GM23338 (cell line): ENCODE data around the gene CYRIA. TPM values are rescaled to one million over a fixed set of nuclear protein-coding genes. Genes with fewer than 3 reads are reported as not detected.

Source experiments
- ATAC-seq: fragments of 200-7000 bp; cut with Tn5 transposase; 3 replicates; pipeline ENCODE4 v1.9.1; 2020
- DNase-seq: peaks from one replicate; pipeline ENCODE4 v3.0.0-alpha.2; 2015; ENCODE audit warnings: low spot score
- H2AFZ ChIP-seq: fragments of 200-600 bp; sonication (generic); 2 replicates; pipeline ENCODE4 v1.8.0; 2016; ENCODE audit warnings: antibody characterized with exemption, mild to moderate bottlenecking, moderate library complexity
- H3F3A ChIP-seq: fragments of 200-600 bp; sonication (generic); replicated peaks from 2 replicates; pipeline ENCODE4 v1.8.0; 2017; ENCODE audit warnings: antibody characterized with exemption, mixed run types, low read depth
- H3K27ac ChIP-seq: fragments of 200-600 bp; sonication (generic); 2 replicates; pipeline ENCODE4 v1.6.1; 2016; ENCODE audit warnings: low read depth
- H3K27me3 ChIP-seq: fragments of 200-600 bp; sonication (generic); 2 replicates; pipeline ENCODE4 v1.8.0; 2016; ENCODE audit warnings: mild to moderate bottlenecking, mixed run types, moderate library complexity; ENCODE audit not compliant: insufficient read depth
- H3K36me3 ChIP-seq: fragments of 200-600 bp; sonication (generic); 2 replicates; pipeline ENCODE4 v1.8.0; 2016; ENCODE audit warnings: mild to moderate bottlenecking; ENCODE audit not compliant: insufficient read depth
- H3K4me1 ChIP-seq: fragments of 200-600 bp; sonication (generic); 2 replicates; pipeline ENCODE4 v1.8.0; 2016; ENCODE audit warnings: mild to moderate bottlenecking, moderate library complexity; ENCODE audit not compliant: insufficient read depth
- H3K4me2 ChIP-seq: fragments of 200-600 bp; sonication (generic); 2 replicates; pipeline ENCODE4 v1.7.1; 2017; ENCODE audit warnings: mixed run types
- H3K4me3 ChIP-seq: fragments of 200-600 bp; sonication (generic); 2 replicates; pipeline ENCODE4 v1.6.1; 2016; ENCODE audit warnings: mixed run types
- H3K79me2 ChIP-seq: fragments of 200-600 bp; sonication (generic); replicated peaks from 2 replicates; pipeline ENCODE4 v1.8.0; 2017; ENCODE audit warnings: mild to moderate bottlenecking; ENCODE audit not compliant: insufficient read depth
- H3K9me2 ChIP-seq: fragments of 200-600 bp; sonication (generic); 2 replicates; pipeline ENCODE4 v1.8.0; 2017; ENCODE audit not compliant: insufficient read depth
- H4K20me1 ChIP-seq: fragments of 200-600 bp; sonication (generic); replicated peaks from 2 replicates; pipeline ENCODE4 v1.8.0; 2017; ENCODE audit warnings: mild to moderate bottlenecking; ENCODE audit not compliant: insufficient read depth
- H3K27ac Mint-ChIP-seq: 2 replicates; pipeline ENCODE4 v1.8.0; 2020; ENCODE audit warnings: inconsistent platforms, mild to moderate bottlenecking, moderate library complexity, mixed read lengths
- H3K27me3 Mint-ChIP-seq: 3 replicates; pipeline ENCODE4 v1.8.0; 2022; ENCODE audit warnings: low read depth, mild to moderate bottlenecking, moderate library complexity, mixed read lengths, inconsistent platforms; ENCODE audit not compliant: insufficient read depth, poor library complexity
- H3K36me3 Mint-ChIP-seq: 3 replicates; pipeline ENCODE4 v1.8.0; 2021; ENCODE audit warnings: low read depth, mild to moderate bottlenecking, inconsistent platforms, moderate library complexity, mixed read lengths
- H3K4me1 Mint-ChIP-seq: 3 replicates; pipeline ENCODE4 v1.8.0; 2020; ENCODE audit warnings: mild to moderate bottlenecking, inconsistent platforms, mixed read lengths
- H3K4me3 Mint-ChIP-seq: 3 replicates; pipeline ENCODE4 v1.8.0; 2021; ENCODE audit warnings: moderate library complexity, mild to moderate bottlenecking, inconsistent platforms, mixed read lengths
- H3K9me3 Mint-ChIP-seq: 3 replicates; pipeline ENCODE4 v1.8.0; 2020; ENCODE audit warnings: moderate library complexity, mild to moderate bottlenecking, inconsistent platforms, mixed read lengths
- ETS1 ChIP-seq: IDR thresholded peaks from 2 replicates; pipeline ENCODE4 v1.6.1; 2016; ENCODE audit warnings: antibody characterized with exemption
- EZH2 ChIP-seq: fragments of 200-600 bp; sonication (generic); IDR thresholded peaks from one replicate; pipeline ENCODE4 v1.8.0; 2017; ENCODE audit warnings: antibody characterized with exemption, mild to moderate bottlenecking, low read depth; ENCODE audit not compliant: unreplicated experiment
- NANOG ChIP-seq: IDR thresholded peaks from 2 replicates; pipeline ENCODE4 v1.6.1; 2016; ENCODE audit warnings: antibody characterized with exemption, borderline replicate concordance
- REST ChIP-seq: IDR thresholded peaks from one replicate; pipeline ENCODE4 v1.6.1; 2018; ENCODE audit warnings: antibody characterized with exemption; ENCODE audit not compliant: unreplicated experiment
- STAT1 ChIP-seq: IDR thresholded peaks from one replicate; pipeline ENCODE4 v1.6.1; 2016; ENCODE audit warnings: antibody characterized with exemption; ENCODE audit not compliant: unreplicated experiment
- ZNF114 ChIP-seq: fragments of 250-450 bp; sonication (Bioruptor Pico); IDR thresholded peaks from 2 replicates; pipeline ENCODE4 v1.5.0; 2020; ENCODE audit warnings: mild to moderate bottlenecking, moderate library complexity
- ZNF331 ChIP-seq: fragments of 250-450 bp; sonication (Bioruptor Pico); IDR thresholded peaks from 2 replicates; pipeline ENCODE4 v1.5.0; 2020; ENCODE audit warnings: low read depth, mild to moderate bottlenecking, moderate library complexity
- ZNF462 ChIP-seq: fragments of 250-450 bp; sonication (Bioruptor Pico); IDR thresholded peaks from 2 replicates; pipeline ENCODE4 v1.5.0; 2020; ENCODE audit warnings: mild to moderate bottlenecking, moderate library complexity
- polyA plus RNA-seq: library from polyadenylated mRNA; unstranded; fragments of >200 nt; fragmentation: Nextera tagmentation; extraction: Ambion mirVana; gene quantifications from 2 replicates; pipeline ENCODE4 v1.2.1, GENCODE V29; 2016
- total RNA-seq: library from RNA; depleted of rRNA; stranded (reverse); fragments of >200 nt; shearing (Covaris generic); gene quantifications from 2 replicates; pipeline ENCODE4 v1.2.3, GENCODE V29; 2014

CYRIA gene
- total and polyA plus RNA-seq, 2 experiments from 2014 or later: 3.0 to 5.3 TPM

GRCh38 chr2:16657671-16658070 lies 8.0 kb downstream of the CYRIA start (continued):
- no peak for TF ChIP-seq EZH2
- TF ChIP-seq ZNF331 (CRISPR knock-in tag): no peak
- TF ChIP-seq ETS1: no peak

- DNase-seq: no peak
- H3K27ac Mint-ChIP-seq: no peak overlapping the region
Measured at GRCh38 chr2:16656784-16657391, 8.7 kb downstream of the CYRIA start.

GRCh38 chr2:16655905-16656642 lies 9.6 kb downstream of the CYRIA start:
- Mint-ChIP-seq H3K4me1 (peaks cover 25% of the 10 kb centered on the region), H3K27ac (no peak overlapping the region), H3K27me3 (peaks cover 3% of the 10 kb centered on the region), H3K4me3 (no peak overlapping the region), H3K9me3 (no peaks in the 10 kb centered on the region), H3K36me3 (no peaks in the 10 kb centered on the region)
- H3K27ac ChIP-seq: no peak overlapping the region
- no peak overlapping the region for H2AFZ ChIP-seq
- H3K4me2 ChIP-seq: no peak overlapping the region
- H3K4me3 ChIP-seq: no peak overlapping the region
- H3K4me1 ChIP-seq: peaks cover 7% of the 10 kb centered on the region
- ATAC-seq: no peak
- DNase-seq: no peak
- H3K9me2 ChIP-seq: no peaks in the 10 kb centered on the region
- no peaks in the 10 kb centered on the region for H3K27me3 ChIP-seq
- H3K79me2 ChIP-seq: no peaks in the 10 kb centered on the region
- H4K20me1 ChIP-seq: no peaks in the 10 kb centered on the region
- no peaks in the 10 kb centered on the region for H3F3A ChIP-seq
- no peaks in the 10 kb centered on the region for H3K36me3 ChIP-seq
- no peak for TF ChIP-seq REST
- TF ChIP-seq NANOG: no peak
- no peak for TF ChIP-seq ZNF462

More at GRCh38 chr2:16656784-16657391, 8.7 kb downstream of the CYRIA start:
- no peak overlapping the region for H3K4me3 ChIP-seq
- no peak overlapping the region for H2AFZ ChIP-seq
- H3K4me3 Mint-ChIP-seq: no peak overlapping the region
- peaks cover 3% of the 10 kb centered on the region for H3K27me3 Mint-ChIP-seq
- H3K4me1 Mint-ChIP-seq: peaks cover 25% of the 10 kb centered on the region
- no peaks in the 10 kb centered on the region for H3K36me3 ChIP-seq
- TF ChIP-seq ZNF114 (CRISPR knock-in tag) (no peak), STAT1 (no peak), NANOG (no peak), EZH2 (no peak)
- no peaks in the 10 kb centered on the region for H3K27me3 ChIP-seq
- no peaks in the 10 kb centered on the region for H3F3A ChIP-seq
- peaks cover 7% of the 10 kb centered on the region for H3K4me1 ChIP-seq
- no peak overlapping the region for H3K4me2 ChIP-seq
- peak; percentile 40; the same call in 1 of the 3 replicates for ATAC-seq
- H4K20me1 ChIP-seq: no peaks in the 10 kb centered on the region
- no peaks in the 10 kb centered on the region for H3K79me2 ChIP-seq
- no peaks in the 10 kb centered on the region for H3K9me3 Mint-ChIP-seq
- H3K36me3 Mint-ChIP-seq: no peaks in the 10 kb centered on the region
- H3K9me2 ChIP-seq: no peaks in the 10 kb centered on the region
- no peak overlapping the region for H3K27ac ChIP-seq
